ENCODE results near the gene FOXJ2.

- TF ChIP-seq POLR2AphosphoS5 (IDR thresholded peaks at IDR 0.05; ENCODE audit: low read depth, low read length) (no peak), POLR2A (IDR thresholded peaks at IDR 0.05; ENCODE audit: low read depth, low read length) (no peak)
Measured at GRCh38 chr12:8093291-8093690, 60.8 kb downstream of the FOXJ2 start.
